A549 (cell line): ENCODE results near the gene ARL6IP6. TPM values are rescaled to one million over a fixed set of nuclear protein-coding genes. Genes with fewer than 3 reads are reported as not detected.

ENCODE experiments used
- ATAC-seq, 2 experiments: fragments of 200-7000 bp in 1 of 2; fragments of >200 bp in 1 of 2; cut with Nextera tagmentation in 1 of 2; cut with Tn5 transposase in 1 of 2; 3 replicates each; pipeline versions ENCODE4 v1.8.0 to v1.9.1; 2018 to 2020; ENCODE audit warnings: mild to moderate bottlenecking in 1 of 2, moderate library complexity in 1 of 2
- CTCF ChIA-PET: fragments of 300-600 bp; sonication (Branson Sonifier 250); formaldehyde crosslinking; extraction: SDS; loops from one replicate; lab custom pipeline; 2021; ENCODE audit warnings: antibody characterized with exemption, inconsistent platforms; lab: Yijun Ruan, JAX
- POLR2A ChIA-PET: fragments of 350-600 bp; formaldehyde crosslinking; extraction: SDS; loops from one replicate; lab custom pipeline; 2021; ENCODE audit warnings: antibody characterized with exemption, inconsistent platforms; lab: Yijun Ruan, JAX
- DNase-seq, 2 experiments: peaks; one replicate each; pipeline versions ENCODE4 v3.0.0 to v3.0.0-alpha.2; 2011 to 2016; ENCODE audit warnings: low read depth in 1 of 2, low spot score in 1 of 2
- FAIRE-seq: peaks from 2 replicates; lab custom pipeline; 2011; peaks lifted over from hg19 to GRCh38; lab: Jason Lieb, UNC
- H3K27ac ChIP-seq, 2 experiments: fragments of >200 bp; sonication (Bioruptor Twin); formaldehyde crosslinking; 3 replicates each; pipeline ENCODE4 v1.5.1; 2016 to 2017
- H3K4me1 ChIP-seq: fragments of >200 bp; sonication (Bioruptor Twin); formaldehyde crosslinking; 3 replicates; pipeline ENCODE4 v1.6.1; 2016
- H3K4me2 ChIP-seq: fragments of >200 bp; sonication (Bioruptor Twin); formaldehyde crosslinking; 3 replicates; pipeline ENCODE4 v1.6.1; 2016
- H3K4me3 ChIP-seq: fragments of >200 bp; sonication (Bioruptor Twin); formaldehyde crosslinking; 3 replicates; pipeline ENCODE4 v1.5.1; 2016
- H3K9me3 ChIP-seq: fragments of >200 bp; sonication (Bioruptor Twin); formaldehyde crosslinking; 3 replicates; pipeline ENCODE4 v1.6.1; 2016
- BHLHE40 ChIP-seq: IDR thresholded peaks from 2 replicates; pipeline ENCODE4 v1.6.1; 2012; ENCODE audit warnings: low read depth, low read length, inconsistent platforms
- CHD2 ChIP-seq: fragments of 150-350 bp; IDR thresholded peaks from 2 replicates; pipeline ENCODE4 v1.6.1; 2014; ENCODE audit warnings: low read length; ENCODE audit not compliant: partially characterized antibody
- ESRRA ChIP-seq: fragments of 150-350 bp; IDR thresholded peaks from 2 replicates; pipeline ENCODE4 v1.6.1; 2014; ENCODE audit warnings: mild to moderate bottlenecking, low read length, borderline replicate concordance
- FOSB ChIP-seq: fragments of 250-450 bp; sonication (Bioruptor Pico); IDR thresholded peaks from 2 replicates; pipeline ENCODE4 v1.5.0; 2020; ENCODE audit warnings: mild to moderate bottlenecking, moderate library complexity
- FOXS1 ChIP-seq: fragments of 250-450 bp; sonication (Bioruptor Pico); IDR thresholded peaks from 2 replicates; pipeline ENCODE4 v1.5.0; 2020; ENCODE audit warnings: mild to moderate bottlenecking, moderate library complexity
- GATA3 ChIP-seq: IDR thresholded peaks from 2 replicates; pipeline ENCODE4 v1.6.1; 2012; ENCODE audit warnings: borderline replicate concordance
- HDAC2 ChIP-seq: fragments of 200-600 bp; sonication (generic); IDR thresholded peaks from 2 replicates; pipeline ENCODE4 v1.6.1; 2016
- HOXB13 ChIP-seq: fragments of 250-450 bp; sonication (Bioruptor Pico); IDR thresholded peaks from 2 replicates; pipeline ENCODE4 v1.5.0; 2020; ENCODE audit warnings: low read depth, mild to moderate bottlenecking, moderate library complexity
- JUNB ChIP-seq: fragments of >200 bp; sonication (Bioruptor Twin); formaldehyde crosslinking; IDR thresholded peaks from 2 replicates; pipeline ENCODE4 v1.6.1; 2016
- KDM5A ChIP-seq: fragments of 200-600 bp; sonication (generic); IDR thresholded peaks from 2 replicates; pipeline ENCODE4 v1.6.1; 2016; ENCODE audit warnings: antibody characterized with exemption, mild to moderate bottlenecking
- MAFK ChIP-seq: fragments of 450-650 bp; IDR thresholded peaks from 2 replicates; pipeline ENCODE4 v1.6.1; 2014; ENCODE audit not compliant: partially characterized antibody
- MAZ ChIP-seq: fragments of 150-350 bp; IDR thresholded peaks from 2 replicates; pipeline ENCODE4 v1.6.1; 2014; ENCODE audit warnings: antibody characterized with exemption, low read depth, low read length, borderline replicate concordance
- POLR2A ChIP-seq: IDR thresholded peaks from 2 replicates; pipeline ENCODE4 v1.6.1; 2012; ENCODE audit warnings: mild to moderate bottlenecking, low read length
- RAD21 ChIP-seq, 2 experiments: fragments of >200 bp in 1 of 2; sonication (Bioruptor Twin) in 1 of 2; formaldehyde crosslinking in 1 of 2; IDR thresholded peaks in 1 of 2; conservative IDR thresholded peaks in 1 of 2; 2 replicates in 1 of 2; 3 replicates in 1 of 2; pipeline ENCODE4 v1.6.1; 2012 to 2018; ENCODE audit warnings: inconsistent platforms in 1 of 2
- RARB ChIP-seq: fragments of 250-450 bp; sonication (Bioruptor Pico); IDR thresholded peaks from 2 replicates; pipeline ENCODE4 v1.8.0; 2021; ENCODE audit warnings: mild to moderate bottlenecking, moderate library complexity
- RNF2 ChIP-seq: fragments of 200-600 bp; sonication (generic); IDR thresholded peaks from 2 replicates; pipeline ENCODE4 v1.6.1; 2016; ENCODE audit warnings: low read depth, mild to moderate bottlenecking, antibody characterized with exemption, moderate library complexity, borderline replicate concordance
- SMC3 ChIP-seq: fragments of >200 bp; sonication (Bioruptor Twin); formaldehyde crosslinking; IDR thresholded peaks from 3 replicates; pipeline ENCODE4 v1.6.1; 2018; ENCODE audit warnings: inconsistent platforms
- TFCP2L1 ChIP-seq: fragments of 250-450 bp; sonication (Bioruptor Pico); IDR thresholded peaks from 2 replicates; pipeline ENCODE4 v1.5.0; 2021; ENCODE audit warnings: mild to moderate bottlenecking
- TP53 ChIP-seq: fragments of 250-450 bp; sonication (Bioruptor Pico); IDR thresholded peaks from 2 replicates; pipeline ENCODE4 v1.5.0; 2021; ENCODE audit warnings: mild to moderate bottlenecking, moderate library complexity
- ZFP36 ChIP-seq: fragments of 450-650 bp; IDR thresholded peaks from 2 replicates; pipeline ENCODE4 v1.6.1; 2014; ENCODE audit warnings: borderline replicate concordance; ENCODE audit not compliant: partially characterized antibody
- WGBS: methylation state at CpG from one replicate; pipeline ENCODE4 v1.1.6; 2017; ENCODE audit errors: missing lambda C conversion rate; 5-methylcytosine and 5-hydroxymethylcytosine counted together
- polyA plus RNA-seq, 4 experiments: library from polyadenylated mRNA; depleted of rRNA in 3 of 4; stranded (reverse); fragments of >200 nt; fragmentation: RNase III in 1 of 4; extraction: RNeasy Plus Mini Kit Qiagen cat#74134 plus additional on column Dnase treatment in 1 of 4; gene quantifications; 2 replicates in 3 of 4; 3 replicates in 1 of 4; pipeline ENCODE4 v1.2.3, GENCODE V29; 2011 to 2017
- TF ChIP-seq, protein P1 (sequence below): fragments of >200 bp; sonication (Bioruptor Twin); formaldehyde crosslinking; IDR thresholded peaks from 3 replicates; pipeline ENCODE4 v1.5.1; 2016
- TF ChIP-seq, protein P2 (sequence below): IDR thresholded peaks from 2 replicates; pipeline ENCODE4 v1.6.1; 2012

Gene ARL6IP6
- polyA plus RNA-seq, 2 of the 4 experiments (the other 2 are of a cell fraction): 28.1 to 72.7 TPM

DNA sequence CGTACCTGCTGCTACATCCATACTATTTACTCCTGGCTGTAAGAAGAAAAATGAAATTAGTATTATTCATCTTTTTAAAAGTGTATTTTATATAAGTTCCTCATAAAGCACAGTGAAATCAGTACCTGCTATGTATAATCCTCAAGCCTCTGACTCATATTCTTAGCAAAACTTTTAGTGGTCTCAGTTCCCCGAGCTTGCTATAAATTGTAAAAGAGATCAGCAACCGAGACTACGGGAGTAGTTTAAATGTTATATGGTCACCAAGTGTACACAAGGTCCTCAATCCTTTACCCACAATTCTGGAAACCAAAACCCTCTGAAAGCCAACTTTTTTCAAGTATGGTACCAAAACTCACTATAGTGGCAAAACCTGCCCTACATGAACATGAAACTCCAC is 25.4 kb upstream of the ARL6IP6 start:
- H3K4me3 ChIP-seq: no peak overlapping the region
- ChIA-PET CTCF (no interaction called here), POLR2A (no interaction called here)
- ATAC-seq (no peak), DNase-seq (no peak), FAIRE-seq (no peak)
- H3K4me2 ChIP-seq: no peak overlapping the region
- TF ChIP-seq HDAC2 (no peak), CHD2 (no peak), TP53 (CRISPR knock-in tag) (no peak), FOXS1 (CRISPR knock-in tag) (no peak), TFCP2L1 (CRISPR knock-in tag) (no peak), FOSB (CRISPR knock-in tag) (no peak), KDM5A (no peak), RNF2 (no peak), SMC3 (no peak), RAD21 (conservative IDR thresholded peaks at IDR 0.05 in 1 of 2, IDR thresholded peaks at IDR 0.05 in 1 of 2) (no peak), JUNB (no peak)
- TF ChIP-seq, protein P1, sequence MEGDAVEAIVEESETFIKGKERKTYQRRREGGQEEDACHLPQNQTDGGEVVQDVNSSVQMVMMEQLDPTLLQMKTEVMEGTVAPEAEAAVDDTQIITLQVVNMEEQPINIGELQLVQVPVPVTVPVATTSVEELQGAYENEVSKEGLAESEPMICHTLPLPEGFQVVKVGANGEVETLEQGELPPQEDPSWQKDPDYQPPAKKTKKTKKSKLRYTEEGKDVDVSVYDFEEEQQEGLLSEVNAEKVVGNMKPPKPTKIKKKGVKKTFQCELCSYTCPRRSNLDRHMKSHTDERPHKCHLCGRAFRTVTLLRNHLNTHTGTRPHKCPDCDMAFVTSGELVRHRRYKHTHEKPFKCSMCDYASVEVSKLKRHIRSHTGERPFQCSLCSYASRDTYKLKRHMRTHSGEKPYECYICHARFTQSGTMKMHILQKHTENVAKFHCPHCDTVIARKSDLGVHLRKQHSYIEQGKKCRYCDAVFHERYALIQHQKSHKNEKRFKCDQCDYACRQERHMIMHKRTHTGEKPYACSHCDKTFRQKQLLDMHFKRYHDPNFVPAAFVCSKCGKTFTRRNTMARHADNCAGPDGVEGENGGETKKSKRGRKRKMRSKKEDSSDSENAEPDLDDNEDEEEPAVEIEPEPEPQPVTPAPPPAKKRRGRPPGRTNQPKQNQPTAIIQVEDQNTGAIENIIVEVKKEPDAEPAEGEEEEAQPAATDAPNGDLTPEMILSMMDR: no peak
- H3K4me1 ChIP-seq: peaks cover 22% of the 10 kb centered on the region; the same call in 2 of the 3 replicates
- no peaks in the 10 kb centered on the region for H3K9me3 ChIP-seq
- WGBS: 91% methylated on average over 4 of the region's 4 CpGs
- no peak overlapping the region for H3K27ac ChIP-seq

DNA sequence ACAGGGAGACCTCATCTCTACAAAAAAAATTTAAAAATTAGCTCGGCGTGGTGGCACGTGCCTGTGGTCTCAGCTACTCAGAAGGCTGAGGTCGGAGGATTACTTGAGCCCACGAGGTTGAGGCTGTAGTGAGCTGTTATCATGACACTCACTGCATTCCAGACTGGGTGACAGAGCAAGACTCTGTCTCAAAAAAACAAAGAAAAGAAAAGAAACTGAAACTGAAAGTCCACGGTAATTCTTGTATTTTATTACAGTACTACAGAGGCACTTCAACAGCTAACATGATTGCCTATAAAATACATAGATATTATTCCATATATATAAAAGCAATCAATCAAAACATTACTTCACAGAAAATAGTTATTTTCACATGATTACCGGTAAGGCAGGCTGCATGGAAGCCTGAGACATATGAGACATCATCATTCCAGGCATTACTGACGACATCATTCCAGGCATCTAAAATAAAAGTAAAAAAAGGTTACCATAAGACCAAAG is 24.2 kb upstream of the ARL6IP6 start:
- no peak for FAIRE-seq
- H3K4me3 ChIP-seq: peak overlapping the region; percentile 31

DNA sequence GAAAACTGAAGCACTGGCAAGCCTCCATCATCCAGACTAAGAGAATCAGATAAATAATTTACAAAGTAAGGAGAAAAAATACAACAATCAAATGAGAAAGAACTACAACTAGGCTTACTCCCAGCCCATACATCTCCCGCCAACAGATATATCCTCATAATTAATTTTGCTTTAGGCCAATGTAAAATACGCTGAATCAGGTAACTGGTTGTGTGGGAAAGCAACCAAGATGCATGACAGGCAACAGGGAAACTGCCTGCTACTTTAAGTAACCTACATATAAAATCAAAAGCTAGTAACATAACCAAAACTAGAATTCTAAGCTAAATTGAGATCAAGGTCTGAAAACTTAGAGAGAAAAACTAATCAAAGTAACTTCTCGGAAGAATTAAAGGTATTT is 22.7 kb upstream of the ARL6IP6 start:
- peak overlapping the region; percentile 84; the same call in 2 of the 3 replicates for H3K4me2 ChIP-seq
- no peak overlapping the region for H3K27ac ChIP-seq
- no peak for ATAC-seq
- ChIA-PET CTCF (interaction anchor here (1.0 to 1.2 kb wide), 2 partner anchors 21 to 46 kb away, joined by 3 read pairs; no protein-coding TSS in a partner anchor), POLR2A (no interaction called here)
- no peak for DNase-seq
- TF ChIP-seq ZFP36 (no peak), MAFK (peak; percentile 62)
- H3K4me3 ChIP-seq: no peak overlapping the region
- no peak for FAIRE-seq
- H3K4me1 ChIP-seq: peaks cover 22% of the 10 kb centered on the region; the same call in 2 of the 3 replicates
- no peaks in the 10 kb centered on the region for H3K9me3 ChIP-seq
- WGBS: 94% methylated on average over 3 of the region's 3 CpGs

More for the DNA sequence above, 24.2 kb upstream of the ARL6IP6 start:
- Histone ChIP-seq H3K4me2 (peak overlapping the region; percentile 84), H3K9me3 (no peaks in the 10 kb centered on the region), H3K4me1 (peaks cover 22% of the 10 kb centered on the region; the same call in 2 of the 3 replicates), H3K27ac (peak overlapping the region; percentile 2 to 61; a peak in 4 of 6 replicates)
- ATAC-seq (peak; percentile 51 to 77; a peak in 5 of 6 replicates), DNase-seq (peak; percentile 4 to 12)
- POLR2A ChIA-PET: no interaction called here
- CTCF ChIA-PET: no interaction called here
- WGBS: 24% methylated on average over 8 of the region's 8 CpGs
- TF ChIP-seq TP53 (CRISPR knock-in tag): no peak
- no peak for TF ChIP-seq GATA3
- no peak for TF ChIP-seq POLR2A
- TF ChIP-seq RARB (CRISPR knock-in tag): no peak
- TF ChIP-seq MAZ: no peak
- no peak for TF ChIP-seq ZFP36
- TF ChIP-seq, protein P2, sequence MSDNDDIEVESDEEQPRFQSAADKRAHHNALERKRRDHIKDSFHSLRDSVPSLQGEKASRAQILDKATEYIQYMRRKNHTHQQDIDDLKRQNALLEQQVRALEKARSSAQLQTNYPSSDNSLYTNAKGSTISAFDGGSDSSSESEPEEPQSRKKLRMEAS: no peak
- TF ChIP-seq ESRRA: no peak
- TF ChIP-seq BHLHE40: no peak
- TF ChIP-seq SMC3: no peak
- TF ChIP-seq HOXB13 (CRISPR knock-in tag): no peak
